ENCODE data around the gene TBX10. TPM values are rescaled to one million over a fixed set of nuclear protein-coding genes. Genes with fewer than 3 reads are reported as not detected.

The TBX10 gene
- total RNA-seq, 1 experiment from 2014 or later, result not detected

DNA sequence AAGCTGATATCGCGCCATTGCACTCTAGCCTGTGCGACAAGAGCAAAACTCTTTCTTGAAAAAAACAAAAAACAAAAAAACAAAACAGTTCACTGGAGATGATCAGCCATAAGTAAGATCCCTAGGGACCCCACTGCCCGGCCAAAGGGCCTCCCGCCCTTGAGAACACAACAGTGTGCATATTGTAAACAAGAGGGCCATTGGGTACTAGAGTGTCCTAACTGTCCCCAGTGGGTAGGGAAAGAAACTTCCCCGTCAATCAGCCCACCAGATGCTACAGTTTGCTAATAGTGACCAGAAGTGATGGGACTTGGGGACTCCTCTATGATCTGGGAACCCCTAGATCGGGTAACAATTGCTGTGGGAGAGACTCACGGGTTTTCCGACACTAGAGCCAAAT is 14.7 kb upstream of the TBX10 start:
- DNase-seq, result no peak
- CTCF ChIA-PET, result no interaction called here
- Mint-ChIP-seq H3K27me3 (ENCODE audit: unreplicated experiment) (no peaks in the 10 kb centered on the region), H3K27ac (ENCODE audit: unreplicated experiment) (no peak overlapping the region), H3K4me1 (ENCODE audit: low read depth, unreplicated experiment) (peaks cover 18% of the 10 kb centered on the region), H3K36me3 (ENCODE audit: insufficient read depth, unreplicated experiment) (peaks cover 18% of the 10 kb centered on the region), H3K9me3 (ENCODE audit: low read depth, unreplicated experiment) (no peaks in the 10 kb centered on the region), H3K4me3 (ENCODE audit: low read depth, unreplicated experiment) (no peak overlapping the region)
- BruUV-seq (replicated peaks), result no TSS peak
- TF ChIP-seq, protein P1, sequence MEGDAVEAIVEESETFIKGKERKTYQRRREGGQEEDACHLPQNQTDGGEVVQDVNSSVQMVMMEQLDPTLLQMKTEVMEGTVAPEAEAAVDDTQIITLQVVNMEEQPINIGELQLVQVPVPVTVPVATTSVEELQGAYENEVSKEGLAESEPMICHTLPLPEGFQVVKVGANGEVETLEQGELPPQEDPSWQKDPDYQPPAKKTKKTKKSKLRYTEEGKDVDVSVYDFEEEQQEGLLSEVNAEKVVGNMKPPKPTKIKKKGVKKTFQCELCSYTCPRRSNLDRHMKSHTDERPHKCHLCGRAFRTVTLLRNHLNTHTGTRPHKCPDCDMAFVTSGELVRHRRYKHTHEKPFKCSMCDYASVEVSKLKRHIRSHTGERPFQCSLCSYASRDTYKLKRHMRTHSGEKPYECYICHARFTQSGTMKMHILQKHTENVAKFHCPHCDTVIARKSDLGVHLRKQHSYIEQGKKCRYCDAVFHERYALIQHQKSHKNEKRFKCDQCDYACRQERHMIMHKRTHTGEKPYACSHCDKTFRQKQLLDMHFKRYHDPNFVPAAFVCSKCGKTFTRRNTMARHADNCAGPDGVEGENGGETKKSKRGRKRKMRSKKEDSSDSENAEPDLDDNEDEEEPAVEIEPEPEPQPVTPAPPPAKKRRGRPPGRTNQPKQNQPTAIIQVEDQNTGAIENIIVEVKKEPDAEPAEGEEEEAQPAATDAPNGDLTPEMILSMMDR (IDR thresholded peaks at IDR 0.05; ENCODE audit: unreplicated experiment), result no peak
- intact Hi-C loops (cut with micrococcal nuclease; ENCODE audit: unreplicated experiment), result loop anchor here (10.0 kb wide), 1 partner anchor 79 kb away; no protein-coding TSS in a partner anchor

DNA sequence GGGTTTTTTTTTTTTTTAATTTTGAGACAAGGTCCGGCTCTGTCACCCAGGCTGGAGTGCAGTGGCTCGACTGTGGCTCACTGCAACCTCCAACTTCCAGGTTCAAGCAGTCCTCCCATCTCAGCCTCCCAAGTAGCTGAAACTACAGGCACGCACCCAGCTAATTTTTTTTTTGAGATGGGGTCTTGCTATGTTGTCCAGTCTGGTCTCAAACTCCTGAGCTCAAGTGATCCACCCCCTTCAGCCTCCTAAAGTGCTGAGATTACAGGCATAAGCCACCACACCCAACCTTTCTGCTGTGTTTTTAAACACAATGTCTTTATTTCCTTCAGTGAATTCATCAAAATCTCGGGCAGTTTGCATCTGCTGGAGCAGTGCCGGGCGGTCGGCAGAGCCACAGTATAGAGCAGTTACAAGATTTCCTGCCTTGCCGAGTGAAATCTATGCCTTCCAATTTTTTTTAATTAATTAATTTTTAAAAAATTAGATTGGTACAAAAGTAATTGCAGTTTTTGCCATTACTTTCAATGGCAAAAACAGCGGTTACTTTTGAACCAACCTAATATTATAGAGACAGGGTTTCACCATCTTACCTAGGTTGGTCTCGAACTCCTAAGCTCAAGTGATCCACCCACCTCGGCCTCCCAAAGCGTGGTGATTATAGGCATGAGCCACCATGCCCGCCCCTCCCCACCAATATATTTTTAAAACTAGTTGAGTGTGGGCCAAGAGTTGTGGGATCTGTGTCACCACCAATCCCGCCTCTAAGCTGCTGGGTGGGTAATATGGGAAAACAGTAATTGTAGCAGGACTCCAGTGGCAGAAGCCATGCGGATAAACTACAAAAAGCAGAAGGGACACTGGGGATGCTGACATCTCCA is 13.6 kb upstream of the TBX10 start:
- H3K27ac Mint-ChIP-seq (ENCODE audit: unreplicated experiment), result no peak overlapping the region
- BruUV-seq (replicated peaks), result no TSS peak
- H3K27me3 Mint-ChIP-seq (ENCODE audit: unreplicated experiment), result no peaks in the 10 kb centered on the region
- H3K9me3 Mint-ChIP-seq (ENCODE audit: low read depth, unreplicated experiment), result no peaks in the 10 kb centered on the region
- DNase-seq, result no peak
- H3K4me3 Mint-ChIP-seq (ENCODE audit: low read depth, unreplicated experiment), result no peak overlapping the region
- H3K36me3 Mint-ChIP-seq (ENCODE audit: insufficient read depth, unreplicated experiment), result peaks cover 11% of the 10 kb centered on the region
- TF ChIP-seq, protein P1 (IDR thresholded peaks at IDR 0.05; ENCODE audit: unreplicated experiment), result no peak
- CTCF ChIA-PET, result interaction anchor here (1.0 kb wide), 1 partner anchor 14 kb away, joined by 4 read pairs; no protein-coding TSS in a partner anchor
- intact Hi-C loops (cut with micrococcal nuclease; ENCODE audit: unreplicated experiment), result loop anchor here (10.0 kb wide), 1 partner anchor 78 kb away; no protein-coding TSS in a partner anchor
- peaks cover 9% of the 10 kb centered on the region for H3K4me1 Mint-ChIP-seq (ENCODE audit: low read depth, unreplicated experiment)

DNA sequence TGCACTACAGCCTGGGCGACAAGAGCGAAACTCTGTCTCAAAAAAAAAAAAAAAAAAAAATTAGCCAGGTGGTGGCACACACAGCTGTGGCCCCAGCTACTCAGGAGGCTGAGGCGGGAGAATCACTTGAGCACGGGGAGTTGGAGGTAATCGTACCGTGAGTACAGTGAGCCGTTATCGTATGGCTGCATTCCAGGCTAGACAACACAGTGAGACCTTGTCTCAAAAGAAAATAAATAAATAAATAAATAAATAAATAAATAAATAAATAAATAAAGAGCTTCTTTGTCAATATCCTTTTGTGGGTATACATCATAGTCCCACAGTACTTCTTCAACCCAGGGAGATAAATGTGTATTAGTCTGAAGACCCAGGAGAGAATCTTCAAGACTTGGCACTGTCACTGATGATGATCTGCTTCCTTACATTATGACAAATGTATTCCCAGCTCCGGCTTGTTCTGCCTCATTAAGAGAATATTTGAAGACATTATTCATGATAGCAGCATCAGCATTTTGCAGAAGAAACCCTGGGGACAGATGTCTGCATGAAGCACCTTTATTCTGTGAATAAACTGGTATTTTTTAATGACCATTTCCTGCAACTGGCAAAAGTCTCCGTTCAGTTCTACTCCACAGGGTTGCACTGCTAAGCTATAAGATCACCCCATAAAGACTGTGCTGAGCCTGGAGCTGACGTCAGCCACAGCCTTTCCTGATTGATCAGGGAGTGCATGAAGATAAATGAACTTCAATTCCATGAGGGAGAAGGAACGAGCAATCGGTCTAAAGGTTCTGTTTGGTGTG is 12.6 kb upstream of the TBX10 start:
- no peak for DNase-seq
- BruUV-seq (replicated peaks), result no TSS peak
- Mint-ChIP-seq H3K4me3 (ENCODE audit: low read depth, unreplicated experiment) (no peak overlapping the region), H3K27ac (ENCODE audit: unreplicated experiment) (no peak overlapping the region), H3K9me3 (ENCODE audit: low read depth, unreplicated experiment) (no peaks in the 10 kb centered on the region), H3K36me3 (ENCODE audit: insufficient read depth, unreplicated experiment) (peaks cover 11% of the 10 kb centered on the region), H3K4me1 (ENCODE audit: low read depth, unreplicated experiment) (peaks cover 9% of the 10 kb centered on the region), H3K27me3 (ENCODE audit: unreplicated experiment) (no peaks in the 10 kb centered on the region)
- TF ChIP-seq, protein P1 (IDR thresholded peaks at IDR 0.05; ENCODE audit: unreplicated experiment), result no peak
- intact Hi-C loops (cut with micrococcal nuclease; ENCODE audit: unreplicated experiment), result loop anchor here (10.0 kb wide), 1 partner anchor 77 kb away; no protein-coding TSS in a partner anchor
- CTCF ChIA-PET, result interaction anchor here (0.6 to 1.0 kb wide), 2 partner anchors 15 to 16 kb away, joined by 3 to 4 read pairs; no protein-coding TSS in a partner anchor
